ENCODE measurements around the gene SPTBN1. TPM values are rescaled to one million over a fixed set of nuclear protein-coding genes. Genes with fewer than 3 reads are reported as not detected.
A peak's percentile ranks its signal among the peaks of the same experiment; 100 is the strongest.

Gene SPTBN1
- polyA plus RNA-seq, 2 of the 4 experiments (the other 2 are of a cell fraction): 105 to 126 TPM

GRCh38 chr2:54570925-54571694 lies 115.0 kb downstream of the SPTBN1 start (continued):
- TF ChIP-seq RARB (CRISPR knock-in tag; IDR thresholded peaks at IDR 0.05) (no peak), CHD4 (IDR thresholded peaks at IDR 0.05; ENCODE audit: borderline replicate concordance) (no peak), ZFP36 (IDR thresholded peaks at IDR 0.05; ENCODE audit: borderline replicate concordance, partially characterized antibody) (no peak), JUN (IDR thresholded peaks at IDR 0.05) (peak; percentile 20 to 77; a peak in 2 of 5 replicates), CBX8 (IDR thresholded peaks at IDR 0.05) (no peak), JUNB (IDR thresholded peaks at IDR 0.05) (no peak), HES2 (IDR thresholded peaks at IDR 0.05) (no peak), E2F6 (IDR thresholded peaks at IDR 0.05; ENCODE audit: borderline replicate concordance, low read depth) (no peak), MAZ (IDR thresholded peaks at IDR 0.05; ENCODE audit: borderline replicate concordance, low read depth, low read length) (no peak), ATOH8 (CRISPR knock-in tag; IDR thresholded peaks at IDR 0.05; ENCODE audit: low read depth) (no peak)

GRCh38 chr2:54572262-54572635 lies 116.1 kb downstream of the SPTBN1 start:
- H3K27ac ChIP-seq: peak overlapping the region; percentile 93 to 97
- DNase-seq (ENCODE audit: low read depth in 1 of 2, low spot score in 1 of 2) (peak; percentile 79 to 94), ATAC-seq (peak; percentile 73 to 84), FAIRE-seq (peak; percentile 49)
- ChIA-PET CTCF (interaction anchor here (0.9 to 2.1 kb wide), 5 partner anchors 9 to 465 kb away, joined by 3 to 14 read pairs (median 7); no protein-coding TSS in a partner anchor), POLR2A (interaction anchor here (1.3 to 3.4 kb wide), 4 partner anchors 13 to 62 kb away, joined by 3 to 52 read pairs (median 11); no protein-coding TSS in a partner anchor)
- H3K4me2 ChIP-seq: peak overlapping the region; percentile 86
- peaks cover 94% of the 10 kb centered on the region for H3K4me1 ChIP-seq
- no peaks in the 10 kb centered on the region for H3K9me3 ChIP-seq
- WGBS (ENCODE audit: missing lambda C conversion rate): under 1% methylated on average over 4 of the region's 4 CpGs
- H3K4me3 ChIP-seq: peak overlapping the region; percentile 25; the same call in 2 of the 3 replicates
- TF ChIP-seq RFX5 (IDR thresholded peaks at IDR 0.05) (no peak), NR3C1 (IDR thresholded peaks at IDR 0.05) (no peak), HOXB5 (CRISPR knock-in tag; IDR thresholded peaks at IDR 0.05) (no peak), JUN (IDR thresholded peaks at IDR 0.05) (peak; percentile 93 to 96), TP53 (CRISPR knock-in tag; IDR thresholded peaks at IDR 0.05) (no peak), MAX (IDR thresholded peaks at IDR 0.05) (peak; percentile 81), HMGXB4 (CRISPR knock-in tag; IDR thresholded peaks at IDR 0.05; ENCODE audit: borderline replicate concordance) (no peak), HOXB13 (CRISPR knock-in tag; IDR thresholded peaks at IDR 0.05; ENCODE audit: low read depth) (no peak), RARB (CRISPR knock-in tag; IDR thresholded peaks at IDR 0.05) (no peak), EP300 (IDR thresholded peaks at IDR 0.05) (peak; percentile 89 to 91; a peak in 3 of 5 replicates), SMC3 (IDR thresholded peaks at IDR 0.05) (peak; percentile 43; the same call in 2 of the 3 replicates), CBX8 (IDR thresholded peaks at IDR 0.05) (no peak), ZSCAN20 (CRISPR knock-in tag; IDR thresholded peaks at IDR 0.05) (no peak), KDM1A (IDR thresholded peaks at IDR 0.05; ENCODE audit: low read depth) (no peak), BCL3 (IDR thresholded peaks at IDR 0.05) (peak; percentile 72; the same call in 1 of the 3 replicates), NFE2L2 (conservative IDR thresholded peaks at IDR 0.05; ENCODE audit: low read length) (no peak), FOSL2 (IDR thresholded peaks at IDR 0.05) (peak; percentile 93), FOSL2 (CRISPR knock-in tag; IDR thresholded peaks at IDR 0.05) (peak; percentile 98), EHF (CRISPR knock-in tag; IDR thresholded peaks at IDR 0.05) (no peak), POLR2A (IDR thresholded peaks at IDR 0.05; ENCODE audit: low read length) (no peak), JUNB (IDR thresholded peaks at IDR 0.05) (peak; percentile 96), KDM5A (IDR thresholded peaks at IDR 0.05) (no peak), NPAS2 (CRISPR knock-in tag; IDR thresholded peaks at IDR 0.05; ENCODE audit: borderline replicate concordance) (no peak), MAZ (IDR thresholded peaks at IDR 0.05; ENCODE audit: borderline replicate concordance, low read depth, low read length) (no peak), CEBPB (IDR thresholded peaks at IDR 0.05) (peak; percentile 14 to 83; a peak in 2 of 4 replicates), GATA3 (IDR thresholded peaks at IDR 0.05; ENCODE audit: borderline replicate concordance) (peak; percentile 96), CBX2 (IDR thresholded peaks at IDR 0.05; ENCODE audit: borderline replicate concordance, low read depth) (no peak), MAFK (IDR thresholded peaks at IDR 0.05; ENCODE audit: partially characterized antibody) (peak; percentile 56), RAD21 (conservative IDR thresholded peaks at IDR 0.05 in 1 of 2, IDR thresholded peaks at IDR 0.05 in 1 of 2) (peak in 1 of 2 experiments; percentile 56; a peak in 3 of 5 replicates), MYC (IDR thresholded peaks at IDR 0.05; ENCODE audit: borderline replicate concordance, low read length) (no peak), FOXS1 (CRISPR knock-in tag; IDR thresholded peaks at IDR 0.05) (peak; percentile 85; the same call in 1 of the 2 replicates)
